ENCODE data around the gene ZDHHC21. TPM values are rescaled to one million over a fixed set of nuclear protein-coding genes. Genes with fewer than 3 reads are reported as not detected.

The ZDHHC21 gene
- polyA plus RNA-seq, 4 donors, result 3.2 to 15.4 (median 4.9) TPM

DNA sequence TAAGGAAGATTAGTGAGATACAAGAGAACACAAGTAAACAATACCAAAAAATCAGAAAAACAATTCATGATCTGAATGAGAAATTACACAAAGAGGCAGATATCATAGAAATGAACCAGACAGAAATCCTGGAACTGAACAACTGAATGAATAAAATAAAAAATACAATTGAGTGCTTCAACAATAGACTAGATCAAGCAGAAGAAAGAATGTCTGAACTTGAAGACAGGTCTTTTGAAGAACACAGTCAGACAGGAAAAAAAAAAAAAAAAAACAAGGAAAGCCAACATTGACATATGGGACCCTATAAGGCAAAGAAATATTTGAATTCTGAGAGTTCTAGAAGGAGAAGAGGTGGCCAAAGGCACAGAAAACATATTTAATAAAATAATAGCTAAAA lies 115.2 kb downstream of the ZDHHC21 start:
- no peak overlapping the region for H3K4me3 ChIP-seq (ENCODE audit: low read depth in 1 of 3, low read length in 3 of 3)
- no peaks in the 10 kb centered on the region for H3K27me3 ChIP-seq (ENCODE audit: control insufficient read depth in 3 of 3, insufficient read depth in 3 of 3, low read length in 3 of 3)
- DNase-seq (no peak), FAIRE-seq (no peak)
- H3K36me3 ChIP-seq (ENCODE audit: control insufficient read depth in 3 of 3, insufficient read depth in 2 of 3, low read depth in 1 of 3, low read length in 3 of 3), result no peaks in the 10 kb centered on the region
- H3K27ac ChIP-seq (ENCODE audit: low read depth in 1 of 3, low read length in 2 of 3), result no peak overlapping the region
- no peaks in the 10 kb centered on the region for H3K4me1 ChIP-seq (ENCODE audit: control insufficient read depth in 3 of 3, insufficient read depth in 2 of 3, low read depth in 1 of 3, low read length in 2 of 3)
- peaks cover 0 to 6% of the 10 kb centered on the region in 2 donors for H3K9me3 ChIP-seq (ENCODE audit: control insufficient read depth in 2 of 2, insufficient read depth in 1 of 2, low read depth in 1 of 2, low read length in 1 of 2)

DNA sequence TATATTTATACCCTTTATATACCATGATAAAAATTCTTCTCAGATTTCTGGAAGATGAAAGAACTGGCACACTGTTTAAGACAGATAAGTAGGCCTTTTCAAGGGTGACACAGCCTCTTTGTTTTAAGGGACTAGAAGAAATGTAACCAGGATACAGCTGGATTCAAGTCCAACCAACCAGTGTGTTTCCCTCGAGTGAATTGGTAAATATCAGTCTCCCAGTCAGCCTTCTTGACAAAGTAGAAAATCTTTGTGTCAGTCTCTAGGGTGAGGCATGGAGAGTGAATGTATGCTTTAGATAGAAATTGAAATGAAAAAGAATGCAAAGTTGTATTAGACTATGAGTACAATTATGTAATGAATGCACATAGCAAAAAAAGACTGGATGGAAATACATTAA lies 119.1 kb downstream of the ZDHHC21 start:
- Histone ChIP-seq H3K4me3 (ENCODE audit: low read depth in 1 of 3, low read length in 3 of 3) (no peak overlapping the region), H3K36me3 (ENCODE audit: control insufficient read depth in 3 of 3, insufficient read depth in 2 of 3, low read depth in 1 of 3, low read length in 3 of 3) (no peaks in the 10 kb centered on the region), H3K4me1 (ENCODE audit: control insufficient read depth in 3 of 3, insufficient read depth in 2 of 3, low read depth in 1 of 3, low read length in 2 of 3) (no peaks in the 10 kb centered on the region), H3K9me3 (ENCODE audit: control insufficient read depth in 2 of 2, insufficient read depth in 1 of 2, low read depth in 1 of 2, low read length in 1 of 2) (peaks cover 0 to 6% of the 10 kb centered on the region in 2 donors), H3K27me3 (ENCODE audit: control insufficient read depth in 3 of 3, insufficient read depth in 3 of 3, low read length in 3 of 3) (no peaks in the 10 kb centered on the region), H3K27ac (ENCODE audit: low read depth in 1 of 3, low read length in 2 of 3) (no peak overlapping the region)
- no peak for FAIRE-seq
- WGBS, 3 donors, result 24 to 52% (median 44%) methylated on average over 1 of the region's 1 CpG
- no peak for DNase-seq

DNA sequence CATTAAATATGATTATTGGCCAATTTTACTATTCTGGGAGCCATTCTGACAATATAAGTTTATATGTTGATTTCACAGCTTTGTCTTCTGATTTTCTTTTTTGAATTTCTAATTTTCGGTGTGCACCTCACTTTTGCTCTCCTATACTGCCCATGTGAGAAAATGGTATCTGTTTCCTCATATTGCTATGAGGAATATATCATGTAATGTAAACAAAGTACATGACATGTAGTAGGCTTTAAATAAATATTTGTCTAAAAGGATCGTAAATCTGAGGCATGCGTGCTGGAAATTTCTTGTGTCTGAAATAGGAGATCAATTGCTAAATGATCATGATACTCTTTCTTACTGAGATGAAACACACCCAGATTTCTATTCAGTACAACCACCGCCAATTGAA lies 119.9 kb downstream of the ZDHHC21 start:
- FAIRE-seq, result no peak

DNA sequence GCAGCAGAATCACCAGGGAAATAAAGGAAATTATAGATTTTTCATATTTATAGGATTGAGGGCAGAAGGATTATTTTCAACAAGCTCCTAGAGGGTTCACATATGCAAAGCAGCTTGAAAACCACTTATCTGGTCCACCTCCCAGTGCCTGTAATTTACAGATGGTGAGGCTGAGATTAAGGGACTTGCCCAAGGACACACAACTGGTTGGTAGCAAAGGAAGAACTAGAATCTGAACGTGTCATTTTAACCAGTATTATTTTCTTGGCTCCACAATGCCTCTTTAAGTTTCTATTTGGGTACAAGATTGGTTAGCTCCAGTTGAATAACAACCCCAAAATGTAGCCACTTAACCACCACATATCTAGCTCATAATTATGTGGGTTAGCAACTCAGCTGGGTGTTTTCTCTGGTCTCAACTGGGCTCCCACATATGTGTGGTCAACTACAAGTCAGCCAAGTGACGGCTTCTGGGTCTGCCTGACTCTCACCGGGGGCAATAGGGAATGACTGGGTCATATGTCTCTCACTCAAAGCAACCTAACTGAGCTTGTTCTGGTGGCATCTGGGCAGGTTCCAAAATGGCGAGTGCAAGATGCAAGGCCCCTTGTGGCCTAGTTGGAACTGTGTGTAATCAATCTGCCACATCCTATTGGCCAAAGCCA lies 127.7 kb downstream of the ZDHHC21 start:
- Histone ChIP-seq H3K27ac (ENCODE audit: low read depth in 1 of 3, low read length in 2 of 3) (no peak overlapping the region), H3K4me1 (ENCODE audit: control insufficient read depth in 3 of 3, insufficient read depth in 2 of 3, low read depth in 1 of 3, low read length in 2 of 3) (no peaks in the 10 kb centered on the region), H3K36me3 (ENCODE audit: control insufficient read depth in 3 of 3, insufficient read depth in 2 of 3, low read depth in 1 of 3, low read length in 3 of 3) (no peaks in the 10 kb centered on the region), H3K4me3 (ENCODE audit: low read depth in 1 of 3, low read length in 3 of 3) (no peak overlapping the region), H3K27me3 (ENCODE audit: control insufficient read depth in 3 of 3, insufficient read depth in 3 of 3, low read length in 3 of 3) (no peaks in the 10 kb centered on the region), H3K9me3 (ENCODE audit: control insufficient read depth in 2 of 2, insufficient read depth in 1 of 2, low read depth in 1 of 2, low read length in 1 of 2) (no peaks in the 10 kb centered on the region)
- 61 to 76% (median 65%) methylated on average over 4 of the region's 4 CpGs for WGBS, 3 donors
- DNase-seq (no peak), FAIRE-seq (no peak)

More for the DNA sequence above, 119.9 kb downstream of the ZDHHC21 start:
- Histone ChIP-seq H3K27me3 (ENCODE audit: control insufficient read depth in 3 of 3, insufficient read depth in 3 of 3, low read length in 3 of 3) (no peaks in the 10 kb centered on the region), H3K27ac (ENCODE audit: low read depth in 1 of 3, low read length in 2 of 3) (no peak overlapping the region), H3K4me3 (ENCODE audit: low read depth in 1 of 3, low read length in 3 of 3) (no peak overlapping the region), H3K36me3 (ENCODE audit: control insufficient read depth in 3 of 3, insufficient read depth in 2 of 3, low read depth in 1 of 3, low read length in 3 of 3) (no peaks in the 10 kb centered on the region), H3K9me3 (ENCODE audit: control insufficient read depth in 2 of 2, insufficient read depth in 1 of 2, low read depth in 1 of 2, low read length in 1 of 2) (peaks cover 0 to 6% of the 10 kb centered on the region in 2 donors), H3K4me1 (ENCODE audit: control insufficient read depth in 3 of 3, insufficient read depth in 2 of 3, low read depth in 1 of 3, low read length in 2 of 3) (no peaks in the 10 kb centered on the region)
- no peak for DNase-seq
- WGBS, 3 donors, result 58 to 67% (median 63%) methylated on average over 4 of the region's 4 CpGs

DNA sequence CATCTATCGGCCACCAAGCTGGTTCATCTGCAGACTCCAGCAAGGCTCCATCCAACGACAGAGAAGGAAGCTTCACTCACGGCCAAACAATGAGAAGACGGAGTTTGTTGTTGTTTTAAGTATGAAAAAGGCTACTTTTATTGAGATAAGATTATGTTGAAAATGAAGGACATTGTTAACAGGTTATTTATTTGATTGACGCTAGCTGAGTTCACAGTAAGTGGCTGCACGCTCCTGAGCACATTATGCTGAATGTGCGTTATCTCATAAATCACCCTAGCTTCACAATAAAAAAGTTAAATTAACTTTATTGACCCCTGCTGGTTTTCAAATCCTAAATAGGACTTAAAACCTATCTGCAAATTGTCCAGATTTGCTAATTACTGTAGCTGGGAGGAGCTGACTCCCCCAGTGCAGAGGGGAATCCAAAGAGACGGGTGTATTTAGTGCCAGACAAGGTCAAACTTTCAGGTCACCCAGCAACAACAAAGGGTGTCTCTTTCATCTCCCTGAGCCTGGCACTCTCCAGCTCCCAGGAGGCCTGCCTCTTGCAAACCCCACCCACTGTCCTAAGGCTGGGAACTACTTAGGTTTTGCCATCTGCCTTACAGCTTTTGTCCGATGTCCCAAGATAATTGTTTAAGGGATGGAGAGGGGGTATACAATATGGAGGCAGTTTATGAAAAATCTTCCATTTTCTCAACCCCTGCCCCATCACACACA lies 129.2 kb downstream of the ZDHHC21 start:
- no peak for FAIRE-seq
- H3K27ac ChIP-seq (ENCODE audit: low read depth in 1 of 3, low read length in 2 of 3), result no peak overlapping the region
- H3K36me3 ChIP-seq (ENCODE audit: control insufficient read depth in 3 of 3, insufficient read depth in 2 of 3, low read depth in 1 of 3, low read length in 3 of 3), result no peaks in the 10 kb centered on the region
- no peak for DNase-seq
- no peaks in the 10 kb centered on the region for H3K9me3 ChIP-seq (ENCODE audit: control insufficient read depth in 2 of 2, insufficient read depth in 1 of 2, low read depth in 1 of 2, low read length in 1 of 2)
- H3K4me1 ChIP-seq (ENCODE audit: control insufficient read depth in 3 of 3, insufficient read depth in 2 of 3, low read depth in 1 of 3, low read length in 2 of 3), result no peaks in the 10 kb centered on the region
- 85 to 87% (median 86%) methylated on average over 9 of the region's 9 CpGs for WGBS, 3 donors
- H3K27me3 ChIP-seq (ENCODE audit: control insufficient read depth in 3 of 3, insufficient read depth in 3 of 3, low read length in 3 of 3), result no peaks in the 10 kb centered on the region
- no peak overlapping the region for H3K4me3 ChIP-seq (ENCODE audit: low read depth in 1 of 3, low read length in 3 of 3)

DNA sequence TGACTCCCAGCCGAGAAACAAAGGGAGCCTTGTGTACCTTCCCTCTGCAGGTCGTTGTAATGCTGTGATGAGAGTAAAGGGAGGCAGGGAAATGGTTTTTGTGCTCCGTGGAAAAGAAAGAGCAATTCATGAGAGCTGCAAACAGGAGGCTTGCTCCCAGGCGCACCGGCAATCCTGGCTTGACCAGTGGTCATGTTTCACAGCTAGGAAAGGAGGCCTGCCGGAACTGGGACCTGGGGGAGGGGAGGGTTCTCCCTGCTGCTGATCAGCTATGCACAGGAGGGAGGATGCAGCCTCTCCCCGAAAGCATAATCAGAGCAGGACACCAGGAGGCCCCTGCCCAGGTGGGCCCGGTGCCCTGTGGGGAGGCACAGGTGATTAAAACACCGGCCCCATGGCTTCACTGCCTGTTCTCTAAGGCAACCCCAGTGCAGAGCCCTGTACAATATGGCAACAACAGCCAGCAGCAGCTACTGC lies 131.3 kb downstream of the ZDHHC21 start:
- Histone ChIP-seq H3K27me3 (ENCODE audit: control insufficient read depth in 3 of 3, insufficient read depth in 3 of 3, low read length in 3 of 3) (no peaks in the 10 kb centered on the region), H3K4me1 (ENCODE audit: control insufficient read depth in 3 of 3, insufficient read depth in 2 of 3, low read depth in 1 of 3, low read length in 2 of 3) (no peaks in the 10 kb centered on the region), H3K4me3 (ENCODE audit: low read depth in 1 of 3, low read length in 3 of 3) (no peak overlapping the region), H3K36me3 (ENCODE audit: control insufficient read depth in 3 of 3, insufficient read depth in 2 of 3, low read depth in 1 of 3, low read length in 3 of 3) (no peaks in the 10 kb centered on the region), H3K27ac (ENCODE audit: low read depth in 1 of 3, low read length in 2 of 3) (no peak overlapping the region), H3K9me3 (ENCODE audit: control insufficient read depth in 2 of 2, insufficient read depth in 1 of 2, low read depth in 1 of 2, low read length in 1 of 2) (no peaks in the 10 kb centered on the region)
- FAIRE-seq, result no peak
- WGBS, 3 donors, result 19 to 44% (median 34%) methylated on average over 9 of the region's 9 CpGs
- DNase-seq, result no peak

Other genes with a start within 250 kb of the ZDHHC21 start
- gene CER1, start 29.3 kb upstream of the ZDHHC21 start, polyA plus RNA-seq, result under 1 TPM in 1 of 4 donors, not detected in 3; 0.04 TPM
- gene FREM1, start 217.0 kb upstream of the ZDHHC21 start, polyA plus RNA-seq, result 10 to 100 TPM in 2 of 4 donors, 1 to 10 TPM in 2; 1.1 to 16.9 (median 9.3) TPM

Data from small intestine (tissue), 7 donors.